Measurements from ENCODE around the gene TRRAP.

Gene TRRAP

DNA sequence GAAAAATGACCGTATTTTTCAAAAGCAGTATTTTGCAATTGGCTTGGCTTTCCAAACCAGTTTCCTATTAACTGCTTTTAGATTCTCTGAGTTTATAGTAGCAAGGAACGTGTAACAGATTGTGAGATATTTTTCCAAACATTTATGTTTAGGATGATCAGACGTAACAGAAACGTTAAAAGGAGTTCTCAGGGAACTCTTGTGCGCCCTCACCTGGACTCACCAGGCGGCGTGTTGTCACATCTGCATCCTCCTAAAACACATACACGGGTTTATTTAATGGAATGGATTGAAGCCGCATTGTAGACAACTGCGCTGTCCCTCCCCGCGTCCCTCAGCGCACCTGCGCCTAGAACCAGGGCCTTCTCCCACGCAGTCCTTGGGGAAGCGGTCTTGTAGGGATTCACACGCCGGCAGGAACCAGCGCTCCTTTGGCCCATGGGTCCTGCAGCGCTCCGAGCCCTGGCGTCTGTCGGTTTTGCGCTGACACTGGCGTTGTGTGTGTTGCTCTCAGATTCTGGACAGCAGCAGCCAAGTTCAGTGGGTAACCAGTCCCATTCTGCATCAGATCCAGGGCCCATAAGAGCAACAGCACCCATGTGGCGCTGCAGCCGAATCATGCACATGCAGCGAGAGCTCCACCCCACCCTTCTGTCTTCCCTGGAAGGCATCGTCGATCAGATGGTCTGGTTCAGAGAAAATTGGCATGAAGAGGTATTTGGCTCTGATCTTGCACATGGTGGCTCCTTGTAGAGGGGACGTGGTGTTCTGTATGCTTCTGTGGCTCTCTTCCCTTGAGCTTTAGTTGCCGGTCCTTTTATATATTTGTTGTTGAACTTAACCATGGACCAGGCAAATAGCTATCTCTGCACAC is 114.9 kb downstream of the TRRAP start:
- DNase-seq, result no peak

- DNase-seq, result no peak
These were observed 116.0 kb downstream of the TRRAP start for GRCh38 chr7:98994046-98994944.

GRCh38 chr7:98995111-98995510 is 116.8 kb downstream of the TRRAP start:
- no peak for DNase-seq

DNA sequence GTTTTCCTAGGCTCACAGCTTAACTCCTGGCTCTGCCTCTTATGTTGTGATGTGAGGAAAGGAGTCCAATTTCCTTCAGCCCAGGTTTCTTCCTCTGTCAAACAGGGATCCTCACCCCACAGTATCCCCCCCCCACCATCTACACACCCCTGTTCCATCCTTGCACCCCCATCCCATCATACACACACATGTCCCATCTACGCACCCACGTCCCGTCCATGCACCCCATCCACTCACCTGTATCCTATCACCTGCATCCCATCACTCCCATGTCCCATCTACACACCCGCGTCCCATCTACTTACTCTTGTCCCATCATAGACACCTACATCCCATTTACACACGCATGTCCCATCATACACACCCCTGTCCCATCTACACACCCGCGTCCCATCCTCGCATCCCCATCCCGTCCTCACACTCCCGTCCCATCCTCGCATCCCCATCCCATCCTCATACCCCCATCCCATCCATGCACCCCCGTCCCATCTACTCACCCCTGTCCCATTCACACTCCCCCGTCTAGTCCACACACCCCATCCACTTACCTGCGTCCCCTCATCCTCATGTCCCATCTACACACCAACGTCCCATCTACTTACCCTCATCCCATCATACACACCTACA is 117.3 kb downstream of the TRRAP start:
- no peak for DNase-seq

DNA sequence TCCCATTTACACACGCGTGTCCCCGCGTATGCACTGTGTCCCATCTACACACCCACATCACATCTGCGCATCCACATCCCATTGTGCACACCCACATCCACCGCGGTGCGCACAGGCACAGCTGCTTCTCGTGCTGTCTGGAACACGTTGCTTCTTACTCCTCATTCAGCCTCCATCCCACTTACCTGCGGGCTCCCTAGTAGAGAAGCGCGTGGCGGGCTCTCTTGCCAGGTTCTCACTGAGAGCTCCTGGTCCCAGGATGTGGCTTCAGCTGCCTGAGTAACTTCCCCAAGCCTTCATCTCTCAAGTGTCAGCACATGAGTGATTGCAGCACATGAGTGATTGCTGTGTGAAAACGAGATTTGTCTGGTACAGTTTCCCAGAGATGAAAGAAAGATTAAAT is 117.8 kb downstream of the TRRAP start:
- DNase-seq, result no peak

GRCh38 chr7:98997846-98998245 is 119.5 kb downstream of the TRRAP start:
- no peak for DNase-seq

DNA sequence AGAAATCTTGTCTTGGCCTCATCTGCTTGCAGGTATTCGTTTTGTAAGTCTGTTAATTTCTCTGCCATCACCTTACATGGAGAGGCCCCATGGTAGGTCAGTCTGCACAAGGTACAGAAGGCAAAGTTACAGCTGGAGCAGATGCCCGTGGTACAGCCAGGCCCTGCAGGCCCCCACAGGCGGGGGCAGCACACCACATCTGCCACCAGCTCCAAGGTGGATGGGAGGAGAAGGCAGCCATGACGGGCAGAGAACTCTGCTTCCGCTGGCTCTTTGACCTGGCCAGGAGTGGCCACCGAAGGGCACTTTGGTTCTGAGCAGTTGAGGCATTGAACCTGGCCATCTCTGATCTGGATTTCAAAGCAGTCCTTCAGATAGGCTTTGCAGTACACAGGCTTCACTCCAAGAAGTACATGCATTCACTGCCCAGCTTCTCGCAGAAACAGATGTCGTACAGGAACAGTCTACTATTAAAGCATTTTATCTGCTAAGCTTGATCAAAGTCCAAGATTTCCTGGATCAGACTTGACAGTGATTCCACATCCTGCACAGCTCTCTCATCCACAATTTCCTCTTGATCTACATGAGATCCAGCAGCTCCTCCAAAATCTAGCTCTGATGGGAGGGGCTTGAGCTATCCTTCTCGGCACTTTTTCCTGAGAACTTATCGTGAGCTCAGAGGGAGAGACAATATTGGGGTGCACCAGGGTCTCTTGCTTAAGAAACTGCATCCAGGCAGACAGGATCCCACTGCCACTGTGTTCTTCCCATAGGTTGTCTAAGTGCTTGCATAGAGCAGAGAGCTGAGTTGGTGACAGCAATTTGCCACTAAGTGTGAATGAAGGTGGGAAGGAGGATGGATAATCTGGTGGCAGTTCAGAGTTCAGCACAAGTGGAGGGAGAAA is 120.7 kb downstream of the TRRAP start:
- no peak for DNase-seq

- DNase-seq, result no peak
These were observed 122.0 kb downstream of the TRRAP start for GRCh38 chr7:99000196-99000903.

DNA sequence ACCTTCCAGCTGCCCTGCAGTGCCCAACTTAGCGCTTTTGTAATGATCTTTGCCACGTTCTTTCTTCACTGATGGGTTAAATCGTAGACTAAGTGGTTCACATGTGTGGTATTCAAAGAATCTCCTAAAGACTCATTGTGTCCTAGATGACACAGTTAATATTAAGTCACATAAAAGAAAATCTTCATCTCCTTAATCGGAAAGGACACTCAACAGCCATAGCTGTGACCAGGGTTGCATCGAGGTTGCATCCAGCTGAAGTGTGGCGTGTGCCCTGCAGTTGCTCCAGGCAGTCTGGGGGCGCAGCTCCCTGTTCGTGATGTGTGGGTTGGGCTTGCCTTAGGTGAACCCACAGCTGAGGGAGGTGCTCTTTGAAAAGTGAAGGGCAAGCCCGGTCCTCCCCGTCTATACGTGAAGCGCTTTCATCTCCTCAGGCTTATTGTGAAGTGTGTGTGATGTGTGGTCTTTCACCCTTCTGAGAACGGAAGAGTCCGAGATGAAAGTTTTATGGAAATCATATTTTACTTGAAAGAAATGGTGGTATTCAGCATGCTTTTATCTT is 122.7 kb downstream of the TRRAP start:
- no peak for DNase-seq

GRCh38 chr7:99001482-99002147 is 123.3 kb downstream of the TRRAP start:
- DNase-seq, result no peak

DNA sequence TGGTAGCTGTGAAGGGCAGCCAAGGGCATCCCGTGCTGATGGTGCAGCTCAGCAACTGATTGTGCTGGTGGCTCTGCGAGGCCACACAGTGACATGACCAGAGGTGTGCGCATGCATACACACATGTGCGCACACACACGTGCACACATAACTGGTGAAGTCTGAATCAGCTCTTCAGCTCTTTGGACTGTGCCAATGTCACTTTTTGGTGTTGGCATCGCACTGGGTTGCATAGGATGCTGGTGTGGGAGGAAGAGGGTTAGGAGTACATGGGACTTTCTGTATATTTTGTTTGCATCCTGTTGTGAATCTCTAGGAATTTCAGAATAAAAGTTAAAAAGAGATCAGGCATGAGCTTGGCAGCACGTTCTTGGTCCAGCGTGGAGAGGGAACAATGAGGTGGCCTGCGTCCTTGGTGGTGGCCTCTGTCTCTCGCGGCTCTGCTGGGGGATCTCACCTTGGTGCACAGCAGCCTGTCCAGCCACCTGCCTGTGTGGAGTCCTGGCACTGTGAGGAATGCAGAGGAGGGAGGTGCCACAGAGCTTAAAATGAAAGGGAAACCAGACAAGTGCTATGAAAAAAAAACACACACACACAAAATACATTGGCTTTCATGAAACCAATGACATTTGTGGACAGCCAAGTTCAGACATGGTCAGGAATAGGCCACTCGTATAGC is 124.0 kb downstream of the TRRAP start:
- DNase-seq, result no peak

GRCh38 chr7:99002827-99003212 is 124.5 kb downstream of the TRRAP start:
- no peak for DNase-seq

- no peak for DNase-seq
These were observed 125.1 kb downstream of the TRRAP start for GRCh38 chr7:99003419-99003818.

DNA sequence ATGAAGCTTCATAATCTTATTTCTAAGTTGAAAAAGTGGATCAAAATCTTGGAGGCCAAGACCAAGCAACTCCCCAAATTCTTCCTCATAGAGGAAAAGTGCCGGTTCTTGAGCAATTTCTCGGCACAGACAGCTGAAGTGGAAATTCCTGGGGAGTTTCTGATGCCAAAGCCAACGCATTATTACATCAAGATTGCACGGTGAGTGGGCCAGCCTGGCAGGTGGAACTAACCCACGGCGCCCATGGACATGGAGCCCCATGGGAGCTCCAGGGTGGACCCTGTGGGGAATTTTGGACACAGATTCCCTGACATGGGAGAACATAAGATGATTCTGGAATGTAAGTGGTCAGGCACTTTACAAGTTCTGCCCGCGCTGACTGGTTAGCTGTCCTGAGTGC is 125.9 kb downstream of the TRRAP start:
- no peak for DNase-seq

DNA sequence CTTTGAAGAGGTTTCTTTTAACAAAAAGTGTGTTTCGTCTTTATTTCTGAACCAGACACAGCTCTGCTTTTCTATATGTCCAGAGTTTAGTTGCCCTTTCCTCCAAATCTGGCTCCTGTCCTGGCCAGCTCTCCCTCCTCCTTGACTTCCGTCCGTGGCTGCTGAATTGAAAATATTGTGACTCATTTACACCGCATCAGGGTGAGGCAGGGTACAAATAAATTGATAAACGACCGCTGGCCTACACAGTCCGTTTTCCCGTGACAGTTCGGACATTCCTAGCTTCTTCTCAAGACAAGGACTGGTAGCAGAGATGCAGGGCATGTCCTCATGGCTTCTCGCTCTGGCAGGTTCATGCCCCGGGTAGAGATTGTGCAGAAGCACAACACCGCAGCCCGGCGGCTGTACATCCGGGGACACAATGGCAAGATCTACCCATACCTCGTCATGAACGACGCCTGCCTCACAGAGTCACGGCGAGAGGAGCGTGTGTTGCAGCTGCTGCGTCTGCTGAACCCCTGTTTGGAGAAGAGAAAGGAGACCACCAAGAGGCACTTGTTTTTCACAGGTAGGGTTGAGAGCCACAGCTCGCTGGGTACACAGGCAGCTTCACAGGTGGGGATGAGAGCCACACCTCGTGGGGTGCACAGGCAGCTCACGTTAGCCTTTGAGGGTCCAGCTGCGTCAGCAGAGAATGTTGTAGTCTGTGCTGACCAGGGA is 126.6 kb downstream of the TRRAP start:
- no peak for DNase-seq

GRCh38 chr7:99005776-99006175 is 127.4 kb downstream of the TRRAP start:
- peak; percentile 38 for DNase-seq

GRCh38 chr7:99006739-99007424 is 128.6 kb downstream of the TRRAP start:
- no peak for DNase-seq

DNA sequence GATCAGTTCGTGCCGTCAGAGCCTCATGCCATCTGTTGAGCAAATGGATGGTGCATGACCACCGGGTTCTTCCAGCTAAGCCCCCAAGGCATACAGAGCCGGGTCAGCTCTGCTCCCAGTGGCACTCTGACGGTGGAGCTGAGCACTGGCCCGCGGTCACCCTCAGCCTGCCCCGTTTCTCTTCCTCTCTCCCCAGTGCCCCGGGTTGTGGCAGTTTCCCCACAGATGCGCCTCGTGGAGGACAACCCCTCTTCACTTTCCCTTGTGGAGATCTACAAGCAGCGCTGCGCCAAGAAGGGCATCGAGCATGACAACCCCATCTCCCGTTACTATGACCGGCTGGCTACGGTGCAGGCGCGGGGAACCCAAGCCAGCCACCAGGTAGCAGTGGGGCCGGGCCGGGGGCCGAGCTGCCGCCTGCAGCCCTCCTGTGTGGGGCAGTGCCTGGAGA is 129.9 kb downstream of the TRRAP start:
- DNase-seq, result no peak

Measured in suppressor macrophage treated with lipopolysaccharide for 4 hours (primary cell).